AG09319 (cell line): ENCODE data around the gene HERC6.

Experiments used
- DNase-seq: peaks from one replicate; pipeline ENCODE4 v3.0.0-alpha.2; 2010; ENCODE audit warnings: low read depth; ENCODE audit errors: extremely low read depth
- CTCF ChIP-seq: IDR thresholded peaks from 2 replicates; pipeline ENCODE4 v1.5.1; 2011; ENCODE audit warnings: low read depth, mild to moderate bottlenecking, inconsistent platforms, low read length, moderate library complexity

HERC6 gene

GRCh38 chr4:88457307-88458103, 78.9 kb downstream of the HERC6 start:
- TF ChIP-seq CTCF = no peak
- no peak for DNase-seq

- TF ChIP-seq CTCF = no peak
- DNase-seq = no peak
Observed at GRCh38 chr4:88458104-88458740, 79.6 kb downstream of the HERC6 start.

GRCh38 chr4:88465653-88466192, 87.1 kb downstream of the HERC6 start:
- DNase-seq = no peak
- TF ChIP-seq CTCF = no peak

- TF ChIP-seq CTCF = no peak
- DNase-seq = no peak
Observed at GRCh38 chr4:88467392-88467791, 88.7 kb downstream of the HERC6 start.

GRCh38 chr4:88477229-88477860, 98.7 kb downstream of the HERC6 start:
- TF ChIP-seq CTCF = no peak
- DNase-seq = no peak

GRCh38 chr4:88478247-88478646, 99.6 kb downstream of the HERC6 start:
- TF ChIP-seq CTCF = no peak
- DNase-seq = no peak

- DNase-seq = no peak
- TF ChIP-seq CTCF = no peak
Observed at GRCh38 chr4:88481537-88481936, 102.9 kb downstream of the HERC6 start.
